H9 (cell line): ENCODE results near the gene IDH3B. TPM values are rescaled to one million over a fixed set of nuclear protein-coding genes. Genes with fewer than 3 reads are reported as not detected.

Experiments
- DNase-seq: peaks from one replicate; pipeline ENCODE4 v3.0.0-alpha.2; 2017
- H2AFZ ChIP-seq: one replicate; pipeline ENCODE4 v1.6.1; 2013; ENCODE audit warnings: mild to moderate bottlenecking, low read length, control low read depth, moderate library complexity
- H2AK5ac ChIP-seq: 2 replicates; pipeline ENCODE4 v1.6.1; 2013; ENCODE audit warnings: low read length, control low read depth, mixed read lengths; ENCODE audit not compliant: insufficient read length
- H2BK120ac ChIP-seq: one replicate; pipeline ENCODE4 v1.6.1; 2013; ENCODE audit warnings: low read depth, mild to moderate bottlenecking, low read length, control low read depth, inconsistent platforms; ENCODE audit not compliant: poor library complexity, severe bottlenecking
- H2BK12ac ChIP-seq: 2 replicates; pipeline ENCODE4 v1.6.1; 2013; ENCODE audit warnings: low read length, control low read depth, mixed read lengths, low read depth; ENCODE audit not compliant: insufficient read length
- H2BK15ac ChIP-seq: 2 replicates; pipeline ENCODE4 v1.6.1; 2013; ENCODE audit warnings: low read depth, low read length, control low read depth
- H2BK20ac ChIP-seq: one replicate; pipeline ENCODE4 v1.6.1; 2013; ENCODE audit warnings: low read depth, mild to moderate bottlenecking, low read length, control low read depth, inconsistent platforms; ENCODE audit not compliant: poor library complexity, severe bottlenecking
- H2BK5ac ChIP-seq: 2 replicates; pipeline ENCODE4 v1.6.1; 2013; ENCODE audit warnings: low read length, control low read depth, mixed read lengths; ENCODE audit not compliant: insufficient read length
- H3K14ac ChIP-seq: 2 replicates; pipeline ENCODE4 v1.6.1; 2013; ENCODE audit warnings: low read length, control low read depth; ENCODE audit not compliant: insufficient read depth
- H3K18ac ChIP-seq: 2 replicates; pipeline ENCODE4 v1.6.1; 2013; ENCODE audit warnings: low read depth, mild to moderate bottlenecking, mixed read lengths, low read length, control low read depth; ENCODE audit not compliant: insufficient read length
- H3K23ac ChIP-seq: 2 replicates; pipeline ENCODE4 v1.6.1; 2013; ENCODE audit warnings: low read length, control low read depth, mixed read lengths, low read depth; ENCODE audit not compliant: insufficient read length
- H3K23me2 ChIP-seq: 2 replicates; pipeline ENCODE4 v1.6.1; 2013; ENCODE audit warnings: low read depth, mild to moderate bottlenecking, mixed read lengths, low read length, control low read depth; ENCODE audit not compliant: insufficient read length, poor library complexity, severe bottlenecking
- H3K27ac ChIP-seq: 2 replicates; pipeline ENCODE4 v1.5.1; 2013; ENCODE audit warnings: low read length, control low read depth, mixed read lengths, low read depth; ENCODE audit not compliant: insufficient read length
- H3K27me3 ChIP-seq: 2 replicates; pipeline ENCODE4 v1.6.1; 2013; ENCODE audit warnings: low read length, control low read depth, inconsistent platforms; ENCODE audit not compliant: insufficient read depth
- H3K4ac ChIP-seq: 2 replicates; pipeline ENCODE4 v1.6.1; 2013; ENCODE audit warnings: low read depth, mild to moderate bottlenecking, control low read depth, inconsistent platforms, low read length, moderate library complexity
- H3K4me1 ChIP-seq: 2 replicates; pipeline ENCODE4 v1.6.1; 2013; ENCODE audit warnings: low read length, control low read depth, inconsistent platforms; ENCODE audit not compliant: insufficient read depth
- H3K4me2 ChIP-seq: 2 replicates; pipeline ENCODE4 v1.6.1; 2013; ENCODE audit warnings: low read length, control low read depth, mixed read lengths; ENCODE audit not compliant: insufficient read length, insufficient read depth
- H3K56ac ChIP-seq: 2 replicates; pipeline ENCODE4 v1.6.1; 2013; ENCODE audit warnings: low read depth, mild to moderate bottlenecking, mixed read lengths, low read length, control low read depth; ENCODE audit not compliant: insufficient read length
- H3K79me1 ChIP-seq: 2 replicates; pipeline ENCODE4 v1.6.1; 2013; ENCODE audit warnings: low read depth, mild to moderate bottlenecking, moderate library complexity, low read length, control low read depth, inconsistent platforms; ENCODE audit not compliant: insufficient read depth, poor library complexity, severe bottlenecking
- H3K79me2 ChIP-seq: 2 replicates; pipeline ENCODE4 v1.6.1; 2013; ENCODE audit warnings: low read length, control low read depth, inconsistent platforms; ENCODE audit not compliant: insufficient read depth
- H3K9ac ChIP-seq: 2 replicates; pipeline ENCODE4 v1.6.1; 2013; ENCODE audit warnings: low read length, control low read depth, mixed read lengths; ENCODE audit not compliant: insufficient read length; ENCODE audit errors: extremely low read depth
- H3K9me3 ChIP-seq: one replicate; pipeline ENCODE4 v1.6.1; 2013; ENCODE audit warnings: low read depth, low read length, inconsistent platforms; ENCODE audit not compliant: control insufficient read depth
- H3T11ph ChIP-seq: one replicate; pipeline ENCODE4 v1.6.1; 2013; ENCODE audit warnings: mild to moderate bottlenecking, low read length, control low read depth, inconsistent platforms
- H4K20me1 ChIP-seq: one replicate; pipeline ENCODE4 v1.6.1; 2013; ENCODE audit not compliant: control insufficient read depth, insufficient read length, insufficient read depth
- H4K5ac ChIP-seq: 2 replicates; pipeline ENCODE4 v1.6.1; 2013; ENCODE audit warnings: low read depth, mild to moderate bottlenecking, mixed read lengths, low read length, control low read depth; ENCODE audit not compliant: insufficient read length
- H4K8ac ChIP-seq: replicated peaks from 2 replicates; pipeline ENCODE4 v1.6.1; 2013; ENCODE audit warnings: low read length, control low read depth, mixed read lengths, low read depth; ENCODE audit not compliant: insufficient read length
- H4K91ac ChIP-seq: 2 replicates; pipeline ENCODE4 v1.6.1; 2013; ENCODE audit warnings: low read depth, mild to moderate bottlenecking, moderate library complexity, mixed read lengths, low read length, control low read depth; ENCODE audit not compliant: insufficient read length
- H3K27ac Mint-ChIP-seq, 3 experiments: 2 replicates in 2 of 3; 3 replicates in 1 of 3; pipeline ENCODE4 v1.8.0; 2020 to 2021; ENCODE audit warnings: mixed read lengths in 3 of 3, mild to moderate bottlenecking in 1 of 3, moderate library complexity in 1 of 3
- H3K27me3 Mint-ChIP-seq: 2 replicates; pipeline ENCODE4 v1.8.0; 2021; ENCODE audit warnings: low read depth, mild to moderate bottlenecking, moderate library complexity, mixed read lengths
- H3K36me3 Mint-ChIP-seq, 3 experiments: 2 replicates in 2 of 3; 3 replicates in 1 of 3; pipeline ENCODE4 v1.8.0; 2020 to 2021; ENCODE audit warnings: low read depth in 3 of 3, mixed read lengths in 3 of 3; ENCODE audit not compliant: insufficient read depth in 1 of 3
- H3K4me1 Mint-ChIP-seq, 2 experiments: 2 replicates each; pipeline ENCODE4 v1.8.0; 2020; ENCODE audit warnings: mixed read lengths in 2 of 2
- H3K4me3 Mint-ChIP-seq, 2 experiments: 2 replicates in 1 of 2; 3 replicates in 1 of 2; pipeline ENCODE4 v1.8.0; 2020 to 2021; ENCODE audit warnings: mild to moderate bottlenecking in 2 of 2, mixed read lengths in 2 of 2, moderate library complexity in 1 of 2
- H3K9me3 Mint-ChIP-seq, 2 experiments: 2 replicates in 1 of 2; 3 replicates in 1 of 2; pipeline ENCODE4 v1.8.0; 2020; ENCODE audit warnings: mild to moderate bottlenecking in 2 of 2, mixed read lengths in 2 of 2, moderate library complexity in 1 of 2
- CTCF ChIP-seq: fragments of 200-600 bp; sonication (generic); conservative IDR thresholded peaks from 3 replicates; pipeline ENCODE4 v1.8.0; 2021; ENCODE audit warnings: antibody characterized with exemption, mild to moderate bottlenecking
- WGBS: extraction: QIAGEN DNeasy Blood & Tissue Kit; methylation state at CpG from one replicate; pipeline ENCODE4 v1.1.7; 2013; ENCODE audit warnings: missing lambda C conversion rate, low lambda C conversion rate, mixed read lengths; ENCODE audit not compliant: insufficient read length; ENCODE audit errors: extremely low coverage; 5-methylcytosine and 5-hydroxymethylcytosine counted together
- total RNA-seq: library from RNA; stranded (reverse); gene quantifications from 2 replicates; pipeline ENCODE4 v1.2.1, GENCODE V29; 2021

Gene IDH3B
- total RNA-seq, 1 experiment from 2014 or later, result 114 TPM

- Mint-ChIP-seq H3K9me3 (peaks cover 2 to 3% of the 10 kb centered on the region in 2 experiments), H3K27ac (no peak overlapping the region), H3K27me3 (peaks cover 86% of the 10 kb centered on the region), H3K4me3 (no peak overlapping the region), H3K36me3 (peaks cover 0 to 5% (median 0%) of the 10 kb centered on the region in 3 experiments; a peak in 2 of 7 replicates), H3K4me1 (peaks cover 20 to 35% of the 10 kb centered on the region in 2 experiments)
- H3K4me1 ChIP-seq, result no peaks in the 10 kb centered on the region
- no peak overlapping the region for H2BK20ac ChIP-seq
- no peak overlapping the region for H3K14ac ChIP-seq
- no peak overlapping the region for H3K9ac ChIP-seq
- H3K4me2 ChIP-seq, result no peak overlapping the region
- no peaks in the 10 kb centered on the region for H3K79me1 ChIP-seq
- H3K27ac ChIP-seq, result no peak overlapping the region
- no peak overlapping the region for H4K5ac ChIP-seq
- H3K56ac ChIP-seq, result no peak overlapping the region
- no peak overlapping the region for H3K18ac ChIP-seq
- H4K8ac ChIP-seq, result no peak overlapping the region
- no peak overlapping the region for H2BK120ac ChIP-seq
- no peak overlapping the region for H2BK15ac ChIP-seq
- H3K79me2 ChIP-seq, result no peaks in the 10 kb centered on the region
- peaks cover 52% of the 10 kb centered on the region for H3K27me3 ChIP-seq
- no peak overlapping the region for H2AK5ac ChIP-seq
- DNase-seq, result no peak
- H3K9me3 ChIP-seq, result no peaks in the 10 kb centered on the region
- no peak overlapping the region for H4K91ac ChIP-seq
- H3T11ph ChIP-seq, result no peak overlapping the region
- peaks cover 4% of the 10 kb centered on the region for H4K20me1 ChIP-seq
- no CpG with 5 or more reads among the region's 6 CpGs for WGBS
- H3K4ac ChIP-seq, result no peak overlapping the region
- TF ChIP-seq CTCF, result no peak
- H2BK5ac ChIP-seq, result no peak overlapping the region
- peaks cover 4% of the 10 kb centered on the region for H3K23me2 ChIP-seq
- H2BK12ac ChIP-seq, result no peak overlapping the region
- no peak overlapping the region for H2AFZ ChIP-seq
- no peak overlapping the region for H3K23ac ChIP-seq
Measured at GRCh38 chr20:2690718-2691117, 26.7 kb upstream of the IDH3B start.
